SHP77 treated with DMSO at 0.1 percent for 48 hours (cell line): ENCODE measurements around the gene INTS2.
"Not testable (repeated sequence)": the region's sequence is repeated elsewhere in the genome, so short reads cannot be mapped to it uniquely, and the experiment has no call there.

Experiments used
- DNase-seq: peaks from one replicate; lab custom pipeline; 2025; lab: John Stamatoyannopoulos, UW

INTS2 gene

GRCh38 chr17:61927208-61928100, at the start of gene INTS2:
Gene INTS2, minus strand, starts transcription at chr17:61927982. Its CDS starts 1,338 bp downstream, at chr17:61926644.
- peak; percentile 66 for DNase-seq

GRCh38 chr17:61974115-61974514, 46.3 kb upstream of the INTS2 start:
- DNase-seq = no peak

DNA sequence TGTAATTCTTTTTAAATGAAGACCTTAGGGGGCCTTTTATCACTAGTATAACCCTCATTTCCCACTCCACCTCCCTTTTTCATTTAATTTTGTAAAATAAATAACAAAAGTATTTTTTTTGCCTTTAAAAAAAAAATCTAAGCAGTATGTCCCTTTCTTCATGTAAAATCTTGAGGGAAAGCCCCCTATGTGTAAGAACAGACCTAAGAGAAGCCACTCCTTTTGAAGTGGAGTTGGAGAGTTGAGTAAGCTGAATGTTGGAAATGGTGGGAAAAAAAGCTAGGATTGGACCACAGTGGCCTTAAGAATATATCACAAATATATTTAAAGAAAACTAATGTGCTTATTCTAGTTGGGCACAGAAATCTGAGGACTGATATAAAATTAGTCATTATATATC, 44.5 kb upstream of the INTS2 start:
- no peak for DNase-seq

GRCh38 chr17:61970030-61970429, 42.2 kb upstream of the INTS2 start:
- no peak for DNase-seq

DNA sequence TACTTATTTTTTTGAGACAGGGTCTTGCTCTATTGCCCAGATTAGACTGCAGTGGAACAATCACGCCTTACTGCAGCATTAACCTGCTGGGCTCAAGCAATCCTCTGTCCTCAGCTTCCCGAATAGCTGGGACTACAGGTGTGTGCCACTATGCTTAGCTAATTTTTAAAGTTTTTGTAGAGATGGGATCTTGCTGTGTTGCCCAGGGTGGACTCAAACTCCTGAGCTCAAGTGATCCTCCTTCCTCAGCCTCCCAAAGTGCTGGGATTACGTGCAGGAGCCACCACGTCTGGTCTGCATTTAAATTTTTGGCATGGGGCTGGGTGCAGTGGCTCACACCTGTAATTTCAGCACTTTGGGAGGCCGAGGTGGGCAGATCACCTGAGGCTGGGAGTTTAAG, 41.0 kb upstream of the INTS2 start:
- DNase-seq = no peak

DNA sequence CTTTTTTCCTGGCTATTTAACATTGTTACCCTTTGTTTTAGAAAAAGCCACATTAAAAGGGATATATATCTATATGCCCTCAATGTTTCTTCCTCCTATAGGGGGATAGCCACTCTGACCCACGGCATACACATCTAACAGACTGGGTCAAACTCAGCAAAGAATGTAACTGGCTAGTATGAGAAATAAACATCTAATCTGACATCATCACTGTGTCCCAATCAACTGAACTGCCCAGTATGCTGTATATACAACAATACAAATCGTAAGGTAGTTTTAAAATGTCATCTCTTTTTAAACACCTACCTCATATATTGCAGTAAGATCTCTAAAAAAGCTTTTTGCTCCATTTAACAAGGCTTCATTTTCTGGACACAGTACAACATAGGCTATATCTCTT, 39.9 kb upstream of the INTS2 start:
- DNase-seq = no peak

- DNase-seq = no peak
Measured at GRCh38 chr17:61966191-61966590, 38.4 kb upstream of the INTS2 start.

GRCh38 chr17:61955619-61956018, 27.8 kb upstream of the INTS2 start:
- DNase-seq = no peak

GRCh38 chr17:61947367-61948078, 19.7 kb upstream of the INTS2 start:
- no peak for DNase-seq

- no peak for DNase-seq
Measured at GRCh38 chr17:61946359-61946758, 18.6 kb upstream of the INTS2 start.

GRCh38 chr17:61943117-61943516, 15.3 kb upstream of the INTS2 start:
- DNase-seq = no peak

DNA sequence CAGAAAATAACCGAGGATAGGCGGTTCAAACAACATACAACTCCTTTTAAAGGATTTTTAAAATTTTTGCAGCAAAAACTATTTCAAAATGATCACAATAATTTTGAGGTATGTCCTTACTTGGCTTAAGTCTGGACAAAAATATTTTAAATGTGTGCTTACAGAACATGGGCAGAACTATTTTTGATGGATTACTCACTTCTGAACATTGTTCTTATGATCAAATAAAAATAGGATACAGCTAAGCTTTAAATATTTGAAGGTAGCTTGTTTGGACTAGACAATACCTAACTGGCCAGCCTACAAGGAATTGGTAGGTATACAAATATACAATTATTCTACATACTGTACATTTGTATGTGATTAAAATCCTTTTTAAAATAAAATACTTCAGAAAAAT, 14.3 kb upstream of the INTS2 start:
- DNase-seq = no peak

DNA sequence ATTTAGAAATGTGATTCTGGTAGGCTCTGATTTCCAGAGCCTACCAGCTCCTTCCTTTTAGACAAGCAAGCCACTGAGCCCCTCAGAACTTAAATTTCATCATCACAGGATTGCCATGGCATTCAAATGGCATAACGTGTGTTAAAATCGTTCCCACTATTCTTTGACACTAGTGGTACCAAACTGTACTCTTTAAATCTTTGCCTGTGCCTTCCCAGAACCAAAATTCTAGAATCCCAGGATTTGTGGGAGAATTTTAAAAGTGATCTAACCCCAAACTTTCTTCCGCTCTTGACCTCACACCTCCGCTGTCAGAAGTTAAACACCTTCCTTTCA, 287 bp upstream of the INTS2 start:
- no peak for DNase-seq

DNA sequence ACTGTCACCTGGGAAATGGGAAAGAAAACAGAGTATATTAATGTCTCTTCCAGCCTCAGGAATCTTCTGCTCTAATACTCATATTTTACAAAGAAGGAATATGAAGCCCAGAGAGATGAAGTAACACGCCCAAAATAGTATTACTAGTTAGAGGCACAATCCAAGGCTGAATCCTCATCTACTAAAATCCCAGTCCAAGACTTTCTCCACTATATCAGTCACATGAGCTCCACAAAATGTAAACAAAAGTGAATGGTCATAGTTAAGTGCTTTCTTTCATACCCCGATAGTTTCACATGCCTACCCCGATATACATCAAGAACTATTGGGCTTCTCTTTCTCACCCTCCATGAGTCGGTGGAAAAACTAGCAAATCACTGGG, 965 bp downstream of the INTS2 start:
- DNase-seq = no peak

DNA sequence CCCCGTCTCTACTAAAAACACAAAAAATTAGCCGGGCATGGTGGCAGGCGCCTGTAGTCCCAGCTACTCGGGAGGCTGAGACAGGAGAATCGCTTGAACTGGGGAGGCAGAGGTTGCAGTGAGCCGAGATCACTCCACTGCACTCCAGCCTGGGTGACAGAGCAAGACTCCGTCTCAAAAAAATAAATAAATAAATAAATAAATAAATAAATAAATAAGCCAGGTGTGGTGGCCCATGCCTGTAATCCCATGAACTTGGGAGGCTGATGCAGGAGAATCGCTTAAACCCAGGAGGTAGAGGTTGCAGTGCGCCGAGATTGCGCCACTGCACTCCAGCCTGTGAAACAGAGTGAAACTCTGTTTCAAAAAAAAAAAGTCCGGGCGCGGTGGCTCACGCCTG, 12.6 kb downstream of the INTS2 start:
- not testable (repeated sequence) for DNase-seq

- DNase-seq = no peak
Measured at GRCh38 chr17:61908292-61909037, 19.3 kb downstream of the INTS2 start.

DNA sequence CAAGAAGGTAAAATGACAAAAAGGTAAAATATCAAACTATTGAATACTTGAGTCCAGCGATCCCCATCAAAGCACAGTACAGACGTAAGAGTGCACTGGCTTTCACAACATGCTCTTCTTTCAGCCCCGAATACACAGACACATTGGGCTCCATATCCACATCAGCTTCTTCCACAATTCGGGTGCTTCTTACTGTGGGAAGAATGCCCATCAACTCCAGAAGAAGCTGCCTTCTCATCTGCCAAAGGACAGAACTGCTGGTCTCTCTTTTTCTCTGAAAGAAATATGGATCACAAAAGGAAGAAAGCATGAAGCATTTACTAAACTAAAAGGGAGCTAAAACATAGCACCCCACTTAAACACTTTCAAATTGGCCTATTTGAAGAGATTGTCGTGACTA, 20.4 kb downstream of the INTS2 start:
- DNase-seq = no peak

- DNase-seq = no peak
Measured at GRCh38 chr17:61904094-61904710, 23.6 kb downstream of the INTS2 start.

GRCh38 chr17:61903251-61903650, 24.5 kb downstream of the INTS2 start:
- no peak for DNase-seq

DNA sequence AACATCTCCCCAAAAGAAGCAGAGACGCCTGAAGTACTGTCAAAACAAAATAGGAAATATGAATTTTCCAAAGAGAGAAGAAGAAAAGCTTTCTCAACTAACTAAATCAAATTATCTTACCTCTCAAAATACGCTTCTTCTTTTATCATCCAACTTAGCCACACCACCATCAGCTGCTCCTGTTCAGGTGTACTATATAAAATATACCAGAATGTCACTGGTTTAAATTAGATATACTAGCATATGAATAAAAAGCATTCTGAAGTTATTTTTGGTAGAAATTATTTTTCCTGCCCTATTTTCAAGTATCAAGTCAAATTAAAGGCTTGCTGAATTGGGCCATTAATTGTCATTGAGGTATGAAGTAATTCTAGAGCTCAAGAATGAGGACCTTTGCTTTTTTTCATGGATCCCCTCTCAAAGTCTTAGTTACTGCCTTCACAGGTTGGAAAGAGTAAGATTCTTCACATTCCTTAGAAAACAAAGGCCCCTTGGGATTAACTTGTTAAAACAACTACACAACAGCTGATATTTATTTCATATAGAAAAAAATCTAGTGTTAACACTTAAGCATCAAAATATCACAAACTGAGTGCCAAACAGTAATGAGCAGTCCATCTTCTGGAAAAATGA, 30.1 kb downstream of the INTS2 start:
- no peak for DNase-seq

GRCh38 chr17:61895391-61895790, 32.4 kb downstream of the INTS2 start:
- DNase-seq = no peak

DNA sequence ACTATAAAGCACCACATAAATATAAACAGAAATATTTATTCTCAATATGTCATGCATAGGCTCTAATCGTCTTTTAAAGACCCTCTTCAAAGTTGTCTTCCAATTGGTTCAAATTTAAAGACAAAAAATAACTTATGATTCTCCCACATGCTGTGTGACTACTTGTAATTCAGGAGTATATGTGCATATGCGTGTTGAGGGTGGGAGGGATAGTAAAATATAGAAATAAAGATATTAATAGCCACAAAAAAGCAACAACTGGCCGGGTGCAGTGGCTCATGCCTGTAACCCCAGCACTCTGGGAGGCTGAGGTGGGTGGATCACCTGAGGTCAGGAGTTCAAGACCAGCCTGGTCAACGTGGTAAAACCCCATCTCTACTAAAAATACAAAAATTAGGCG, 33.5 kb downstream of the INTS2 start:
- not testable (repeated sequence) for DNase-seq
